Central memory CD8-positive, alpha-beta T cell (primary cell): ENCODE data around the gene EFCAB6.

ENCODE experiments used
- ATAC-seq: fragments of 150-1000 bp; cut with Tn5 transposase; replicated peaks from 2 replicates; pipeline ENCODE4 v1.10.0; 2022; ENCODE audit warnings: mild to moderate bottlenecking, moderate FRiP score, moderate number of reproducible peaks; ENCODE audit not compliant: poor library complexity, severe bottlenecking; ENCODE audit errors: extremely low read depth
- DNase-seq, 2 donors: peaks; one replicate each; pipeline ENCODE4 v3.0.0; 2021; ENCODE audit warnings: low spot score in 2 of 2
- H3K27ac Mint-ChIP-seq: one replicate; pipeline ENCODE4 v1.8.0; 2022; ENCODE audit warnings: low read depth, mild to moderate bottlenecking, moderate library complexity, mixed read lengths
- H3K27me3 Mint-ChIP-seq: one replicate; pipeline ENCODE4 v1.8.0; 2022; ENCODE audit warnings: mixed read lengths
- H3K36me3 Mint-ChIP-seq: one replicate; pipeline ENCODE4 v1.8.0; 2022; ENCODE audit warnings: mild to moderate bottlenecking, moderate library complexity, mixed read lengths; ENCODE audit not compliant: insufficient read depth
- H3K4me1 Mint-ChIP-seq: one replicate; pipeline ENCODE4 v1.8.0; 2022; ENCODE audit warnings: mixed read lengths
- H3K4me3 Mint-ChIP-seq: one replicate; pipeline ENCODE4 v1.8.0; 2022; ENCODE audit warnings: mild to moderate bottlenecking, moderate library complexity, mixed read lengths
- H3K9me3 Mint-ChIP-seq: one replicate; pipeline ENCODE4 v1.8.0; 2022; ENCODE audit warnings: mixed read lengths

EFCAB6 gene

DNA sequence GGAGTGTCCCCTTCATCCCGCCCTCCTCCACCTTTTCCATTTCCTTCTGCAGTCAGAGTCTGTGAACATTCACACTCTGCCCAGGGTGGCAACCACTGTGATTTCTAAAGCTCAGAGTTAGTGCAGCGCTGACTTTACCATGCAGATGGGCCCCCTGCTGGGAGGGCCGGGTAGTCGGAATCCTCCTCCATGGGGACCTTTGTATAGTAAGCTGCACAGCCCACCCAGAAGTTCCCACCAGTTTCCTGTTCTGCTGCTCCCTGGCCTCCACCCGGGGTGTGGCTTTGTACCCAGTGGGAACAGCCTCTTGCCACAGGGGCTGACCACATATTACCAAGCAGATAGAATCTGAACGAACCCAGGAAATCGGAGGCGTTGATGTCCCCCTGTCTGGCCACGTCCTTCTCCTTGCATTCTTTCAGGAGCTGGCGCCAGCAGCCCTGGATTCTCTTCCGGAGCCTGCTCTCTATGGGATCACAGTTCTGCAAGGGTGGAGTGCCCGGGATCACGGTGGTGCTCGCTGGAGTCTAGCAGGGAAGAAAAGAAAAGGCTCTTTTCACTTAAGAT is 275.0 kb downstream of the EFCAB6 start:
- H3K27me3 Mint-ChIP-seq: peaks cover 80% of the 10 kb centered on the region
- H3K4me3 Mint-ChIP-seq: no peak overlapping the region
- H3K27ac Mint-ChIP-seq: no peak overlapping the region
- DNase-seq: no peak
- H3K9me3 Mint-ChIP-seq: no peaks in the 10 kb centered on the region
- no peak for ATAC-seq
- no peaks in the 10 kb centered on the region for H3K4me1 Mint-ChIP-seq
- H3K36me3 Mint-ChIP-seq: no peaks in the 10 kb centered on the region

DNA sequence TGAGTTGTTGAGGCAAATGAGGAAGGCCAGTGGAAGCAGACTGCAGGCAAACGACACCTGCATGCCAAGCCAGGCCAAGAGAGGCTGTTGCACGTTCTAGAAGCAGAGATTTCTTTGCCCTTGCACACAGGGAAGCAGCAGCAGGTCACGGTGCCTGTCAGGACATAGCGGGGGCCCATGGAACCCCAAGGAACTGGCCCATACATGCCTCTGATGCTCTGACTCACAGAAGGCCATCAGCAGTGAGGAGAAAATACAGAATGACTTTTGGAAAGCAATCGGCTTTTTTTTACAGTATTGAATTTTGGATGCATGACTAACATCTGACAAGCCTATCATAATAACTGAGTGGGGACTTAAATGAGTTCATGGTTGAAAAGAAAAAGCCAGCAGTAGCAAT is 276.4 kb downstream of the EFCAB6 start:
- Mint-ChIP-seq H3K27me3 (peaks cover 79% of the 10 kb centered on the region), H3K4me1 (no peaks in the 10 kb centered on the region), H3K27ac (no peak overlapping the region), H3K4me3 (no peak overlapping the region), H3K36me3 (no peaks in the 10 kb centered on the region), H3K9me3 (no peaks in the 10 kb centered on the region)
- ATAC-seq (no peak), DNase-seq (no peak)

- no peaks in the 10 kb centered on the region for H3K9me3 Mint-ChIP-seq
- H3K36me3 Mint-ChIP-seq: no peaks in the 10 kb centered on the region
- no peak overlapping the region for H3K4me3 Mint-ChIP-seq
- DNase-seq: no peak
- no peaks in the 10 kb centered on the region for H3K4me1 Mint-ChIP-seq
- peaks cover 81% of the 10 kb centered on the region for H3K27me3 Mint-ChIP-seq
- ATAC-seq: no peak
- no peak overlapping the region for H3K27ac Mint-ChIP-seq
Observed at GRCh38 chr22:43535336-43535735, 276.8 kb downstream of the EFCAB6 start.

DNA sequence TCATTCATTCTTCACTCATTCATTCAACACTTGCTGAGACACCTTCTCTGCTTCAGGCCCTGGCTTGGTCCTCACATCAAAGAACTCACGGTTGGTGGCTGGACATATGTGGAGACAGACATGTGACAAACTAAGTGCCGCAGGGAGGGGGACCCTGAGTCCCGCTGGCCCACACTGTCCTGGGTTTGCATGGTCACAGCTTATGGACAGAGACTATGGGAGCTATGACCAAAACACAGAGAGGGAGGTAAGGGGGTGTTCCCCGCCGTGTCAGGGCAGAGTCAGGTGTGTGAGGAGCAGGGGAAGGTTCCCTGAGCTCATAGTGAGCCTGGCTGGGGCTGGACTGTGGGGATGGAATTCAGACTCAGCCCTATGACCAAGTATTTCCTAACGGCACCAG is 277.2 kb downstream of the EFCAB6 start:
- DNase-seq: no peak
- Mint-ChIP-seq H3K4me1 (no peaks in the 10 kb centered on the region), H3K27ac (no peak overlapping the region), H3K36me3 (no peaks in the 10 kb centered on the region), H3K4me3 (no peak overlapping the region), H3K27me3 (peaks cover 85% of the 10 kb centered on the region), H3K9me3 (no peaks in the 10 kb centered on the region)
- no peak for ATAC-seq

DNA sequence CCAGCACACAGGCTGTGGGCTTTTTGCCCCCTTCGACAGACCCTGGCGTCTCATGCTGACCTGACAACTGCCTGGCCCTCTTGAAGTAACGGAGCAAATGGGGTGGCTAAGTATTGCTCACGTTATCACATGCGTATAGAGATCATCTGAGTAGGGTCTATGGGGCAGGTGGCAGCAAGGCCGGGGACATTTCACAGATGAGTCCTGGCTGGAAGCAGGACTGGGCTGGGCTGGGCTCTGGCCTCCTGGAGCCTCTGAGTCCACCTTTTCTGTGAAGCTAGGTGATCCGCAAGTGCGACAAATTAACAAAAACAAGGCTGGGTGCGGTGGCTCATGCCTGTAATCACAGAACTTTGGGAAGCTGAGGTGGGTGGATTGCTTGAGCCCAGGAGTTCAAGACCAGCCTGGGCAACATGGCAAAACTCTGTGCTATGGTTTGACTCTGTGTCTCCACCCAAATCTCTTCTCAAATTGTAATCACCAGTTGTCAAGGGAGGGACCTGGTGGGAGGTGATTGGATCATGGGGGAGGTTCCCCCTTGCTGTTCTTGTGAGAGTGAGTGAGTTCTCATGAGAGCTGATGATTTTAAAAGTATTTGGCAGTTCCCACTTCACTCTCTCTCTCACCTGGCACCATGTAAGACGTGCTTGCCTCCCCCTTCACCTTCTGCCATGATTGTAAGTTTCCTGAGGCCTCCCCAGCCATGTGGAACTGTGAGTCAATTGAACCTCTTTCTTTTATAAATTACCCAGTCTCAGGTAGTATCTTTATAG is 278.3 kb downstream of the EFCAB6 start:
- ATAC-seq (no peak), DNase-seq (no peak)
- Mint-ChIP-seq H3K4me3 (no peak overlapping the region), H3K27me3 (peaks cover 88% of the 10 kb centered on the region), H3K4me1 (no peaks in the 10 kb centered on the region), H3K9me3 (no peaks in the 10 kb centered on the region), H3K27ac (no peak overlapping the region), H3K36me3 (no peaks in the 10 kb centered on the region)

DNA sequence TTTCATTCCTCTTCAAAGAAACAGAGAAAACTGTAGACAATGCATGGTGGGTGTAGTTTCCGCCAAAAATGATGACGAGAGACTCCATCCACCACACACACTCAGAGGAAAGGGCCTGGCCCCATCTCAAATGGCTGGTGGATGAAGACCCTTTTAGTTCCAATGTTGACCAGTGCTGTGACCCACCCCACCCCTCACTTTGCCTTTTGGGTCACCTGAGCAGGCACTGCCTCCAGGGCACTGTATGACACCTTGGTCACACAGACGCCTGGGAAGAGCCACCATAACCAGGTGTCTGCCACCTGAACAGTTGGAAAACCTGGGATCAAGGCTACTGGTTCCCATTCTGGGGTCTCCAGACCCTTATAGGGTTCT is 279.0 kb downstream of the EFCAB6 start:
- Mint-ChIP-seq H3K27me3 (peaks cover 88% of the 10 kb centered on the region), H3K9me3 (no peaks in the 10 kb centered on the region), H3K4me3 (no peak overlapping the region), H3K27ac (no peak overlapping the region), H3K36me3 (no peaks in the 10 kb centered on the region), H3K4me1 (no peaks in the 10 kb centered on the region)
- DNase-seq: no peak
- ATAC-seq: no peak

DNA sequence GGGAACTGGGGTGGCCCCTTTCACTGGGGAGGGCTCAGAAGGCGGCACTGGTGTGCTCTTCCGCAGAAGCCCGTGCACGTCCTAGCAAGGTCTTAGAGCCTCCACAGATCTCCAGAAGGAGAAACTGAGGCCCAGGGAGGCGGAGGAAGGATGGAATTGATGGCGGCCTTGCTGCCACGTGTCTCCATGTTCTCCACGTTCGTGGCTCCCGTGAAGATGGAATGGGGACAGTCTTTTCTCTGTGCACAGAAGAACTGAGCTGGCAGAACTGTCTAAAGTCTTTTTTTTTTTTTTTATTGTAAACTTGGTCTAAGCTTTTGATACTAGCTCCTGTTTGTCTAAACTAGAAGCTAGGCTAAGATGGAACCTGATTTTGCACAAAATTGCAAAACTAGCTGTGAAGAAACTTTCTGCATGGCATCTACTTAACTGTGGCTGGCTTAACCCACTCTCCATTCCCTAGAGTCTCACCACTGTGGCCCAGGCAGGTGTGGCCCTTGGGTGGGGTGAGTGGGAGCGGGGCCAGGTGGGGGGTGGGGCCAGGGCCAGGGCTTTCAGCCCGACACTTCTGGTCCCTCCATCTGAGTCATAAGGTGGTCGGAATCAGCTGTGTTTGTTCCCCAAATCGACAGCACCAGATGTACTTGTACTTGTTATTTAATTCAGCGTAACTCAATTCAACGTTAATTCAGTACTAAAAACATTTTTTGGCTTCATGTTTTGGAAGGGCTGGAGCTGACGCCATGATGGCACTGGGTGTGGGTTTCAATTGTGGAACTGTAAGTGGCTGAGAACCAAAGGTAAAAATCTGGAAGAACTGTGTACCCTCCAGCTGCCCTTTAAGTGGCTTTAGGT is 279.6 kb downstream of the EFCAB6 start:
- no peaks in the 10 kb centered on the region for H3K9me3 Mint-ChIP-seq
- DNase-seq (no peak), ATAC-seq (no peak)
- no peak overlapping the region for H3K27ac Mint-ChIP-seq
- H3K36me3 Mint-ChIP-seq: no peaks in the 10 kb centered on the region
- H3K27me3 Mint-ChIP-seq: peaks cover 83% of the 10 kb centered on the region
- no peaks in the 10 kb centered on the region for H3K4me1 Mint-ChIP-seq
- no peak overlapping the region for H3K4me3 Mint-ChIP-seq

DNA sequence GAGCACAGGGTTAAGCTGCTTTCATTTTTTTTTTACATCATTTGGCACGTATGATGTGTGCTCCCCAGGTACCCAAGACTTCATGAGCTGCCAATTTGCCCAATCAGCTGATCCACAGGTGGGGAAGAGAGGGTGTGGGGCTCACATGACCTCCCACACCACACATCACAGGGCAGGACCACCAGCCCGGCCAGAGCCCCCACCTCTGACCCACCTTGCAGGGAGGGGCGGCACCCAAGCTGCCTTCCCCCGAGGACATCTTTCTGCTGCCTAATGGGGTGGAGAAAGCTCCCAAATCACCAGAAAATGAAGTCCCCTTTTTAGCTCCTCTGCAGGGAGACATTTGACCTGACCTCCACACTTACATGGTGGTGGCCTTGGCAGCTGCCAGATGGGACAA is 280.5 kb downstream of the EFCAB6 start:
- Mint-ChIP-seq H3K27me3 (peaks cover 83% of the 10 kb centered on the region), H3K36me3 (no peaks in the 10 kb centered on the region), H3K4me3 (no peak overlapping the region), H3K4me1 (no peaks in the 10 kb centered on the region), H3K9me3 (no peaks in the 10 kb centered on the region), H3K27ac (no peak overlapping the region)
- ATAC-seq (no peak), DNase-seq (no peak)

DNA sequence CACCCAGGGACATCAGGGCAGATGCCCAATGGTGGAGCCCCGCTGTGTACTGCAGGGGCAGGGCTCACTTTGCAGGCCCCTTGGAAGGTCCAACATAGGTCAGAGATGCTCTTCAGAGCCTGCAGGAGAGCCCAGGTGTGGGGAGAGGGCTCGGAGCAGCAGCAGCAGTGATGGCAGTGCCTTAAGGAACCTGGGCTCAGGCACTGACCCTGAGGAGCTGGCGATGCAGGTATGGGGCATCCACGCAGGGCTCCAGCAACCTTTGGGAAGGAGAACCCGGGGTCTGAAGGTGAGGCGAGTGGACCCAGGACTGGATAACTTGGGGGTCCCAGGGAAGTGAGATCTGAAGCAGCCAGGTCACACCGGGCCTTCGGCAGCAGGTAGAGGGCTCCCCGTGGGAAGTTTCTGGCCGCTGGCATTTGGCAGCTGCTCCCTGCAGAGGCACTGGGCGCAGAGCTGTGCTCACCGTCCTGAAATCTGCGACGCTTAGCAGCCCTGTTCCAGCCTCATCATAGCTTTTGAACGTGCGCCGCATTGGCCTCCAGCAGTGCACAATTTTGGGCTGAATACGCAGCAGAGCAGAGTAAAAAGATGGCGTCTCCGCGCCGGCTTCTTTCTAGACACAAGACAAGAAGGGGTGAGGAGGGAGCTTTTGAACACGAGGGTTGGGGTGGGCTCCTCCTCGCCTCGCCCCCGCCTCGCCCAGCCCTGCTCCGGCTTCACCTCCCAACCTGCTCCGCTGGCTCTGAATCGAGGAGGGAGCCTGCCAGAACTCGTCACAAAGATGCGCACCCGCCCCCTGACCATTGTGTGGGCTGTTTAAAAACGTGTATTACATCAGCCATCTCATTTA is 281.5 kb downstream of the EFCAB6 start:
- Mint-ChIP-seq H3K27ac (no peak overlapping the region), H3K9me3 (no peaks in the 10 kb centered on the region), H3K27me3 (peaks cover 83% of the 10 kb centered on the region), H3K36me3 (no peaks in the 10 kb centered on the region), H3K4me3 (no peak overlapping the region), H3K4me1 (no peaks in the 10 kb centered on the region)
- no peak for DNase-seq
- no peak for ATAC-seq

DNA sequence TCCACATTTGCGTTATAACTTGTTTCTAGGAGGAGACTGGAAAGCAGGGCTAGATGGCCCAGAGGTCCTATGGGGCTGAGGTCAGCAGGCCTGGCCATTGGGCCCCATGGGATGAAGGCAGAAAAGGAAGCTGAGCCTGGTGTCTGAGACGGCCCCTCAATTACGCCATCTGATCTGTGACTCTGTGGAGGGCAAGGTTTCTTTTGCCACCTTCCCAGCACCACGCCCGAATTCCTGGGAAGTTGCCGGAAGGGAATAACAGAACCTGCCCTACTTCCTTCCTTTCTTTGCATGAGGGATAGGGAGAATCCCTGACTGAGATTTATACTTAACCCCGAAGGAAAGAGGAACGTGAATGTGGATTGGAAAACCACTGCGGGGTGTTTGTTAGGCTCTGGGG is 282.2 kb downstream of the EFCAB6 start:
- DNase-seq: no peak
- no peak for ATAC-seq
- H3K27me3 Mint-ChIP-seq: peaks cover 83% of the 10 kb centered on the region
- no peak overlapping the region for H3K27ac Mint-ChIP-seq
- no peaks in the 10 kb centered on the region for H3K9me3 Mint-ChIP-seq
- H3K36me3 Mint-ChIP-seq: no peaks in the 10 kb centered on the region
- H3K4me1 Mint-ChIP-seq: no peaks in the 10 kb centered on the region
- no peak overlapping the region for H3K4me3 Mint-ChIP-seq

GRCh38 chr22:43529461-43529860 is 282.6 kb downstream of the EFCAB6 start:
- DNase-seq: no peak
- no peak overlapping the region for H3K27ac Mint-ChIP-seq
- H3K27me3 Mint-ChIP-seq: peaks cover 82% of the 10 kb centered on the region
- no peaks in the 10 kb centered on the region for H3K36me3 Mint-ChIP-seq
- no peaks in the 10 kb centered on the region for H3K9me3 Mint-ChIP-seq
- no peak overlapping the region for H3K4me3 Mint-ChIP-seq
- no peak for ATAC-seq
- H3K4me1 Mint-ChIP-seq: no peaks in the 10 kb centered on the region

GRCh38 chr22:43528601-43529360 is 283.3 kb downstream of the EFCAB6 start:
- Mint-ChIP-seq H3K4me3 (no peak overlapping the region), H3K9me3 (no peaks in the 10 kb centered on the region), H3K27ac (no peak overlapping the region), H3K27me3 (peaks cover 83% of the 10 kb centered on the region), H3K4me1 (no peaks in the 10 kb centered on the region), H3K36me3 (no peaks in the 10 kb centered on the region)
- DNase-seq (no peak), ATAC-seq (no peak)
